ENCODE measurements around the gene NEK2.

DNA sequence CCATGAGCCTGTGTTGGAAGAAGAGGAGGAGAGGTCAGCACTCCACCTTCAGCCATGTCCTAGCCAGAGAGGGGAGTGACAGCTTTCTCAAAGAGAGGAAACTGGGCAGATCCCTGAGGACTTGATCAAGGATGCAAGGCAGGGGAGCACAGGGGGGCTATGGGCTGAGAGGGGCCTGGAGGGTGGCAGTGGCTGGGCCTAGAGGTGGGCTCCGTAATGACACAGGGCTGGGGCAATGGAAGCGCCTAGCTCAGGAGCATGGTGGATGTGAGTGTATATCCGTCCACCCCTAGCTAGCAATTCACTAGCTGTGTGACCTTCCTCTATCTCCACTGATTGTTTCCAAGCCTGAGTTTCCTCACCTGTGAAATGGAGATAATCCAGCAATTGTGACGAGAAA lies 32.6 kb downstream of the NEK2 start:
- TF ChIP-seq TAF1 (IDR thresholded peaks at IDR 0.05; ENCODE audit: low read depth), result no peak
- no peak for TF ChIP-seq USF1 (IDR thresholded peaks at IDR 0.05)
- TF ChIP-seq TEAD4 (IDR thresholded peaks at IDR 0.05), result no peak
- no peak for TF ChIP-seq EP300 (IDR thresholded peaks at IDR 0.05; ENCODE audit: borderline replicate concordance)
- TF ChIP-seq FOXM1 (IDR thresholded peaks at IDR 0.05; ENCODE audit: borderline replicate concordance, low read depth), result no peak
- TF ChIP-seq YY1 (IDR thresholded peaks at IDR 0.05; ENCODE audit: low read depth), result no peak
- TF ChIP-seq TCF12 (IDR thresholded peaks at IDR 0.05; ENCODE audit: low read depth), result no peak
- TF ChIP-seq, protein P1, sequence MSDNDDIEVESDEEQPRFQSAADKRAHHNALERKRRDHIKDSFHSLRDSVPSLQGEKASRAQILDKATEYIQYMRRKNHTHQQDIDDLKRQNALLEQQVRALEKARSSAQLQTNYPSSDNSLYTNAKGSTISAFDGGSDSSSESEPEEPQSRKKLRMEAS (IDR thresholded peaks at IDR 0.05), result no peak
- TF ChIP-seq, protein P2, sequence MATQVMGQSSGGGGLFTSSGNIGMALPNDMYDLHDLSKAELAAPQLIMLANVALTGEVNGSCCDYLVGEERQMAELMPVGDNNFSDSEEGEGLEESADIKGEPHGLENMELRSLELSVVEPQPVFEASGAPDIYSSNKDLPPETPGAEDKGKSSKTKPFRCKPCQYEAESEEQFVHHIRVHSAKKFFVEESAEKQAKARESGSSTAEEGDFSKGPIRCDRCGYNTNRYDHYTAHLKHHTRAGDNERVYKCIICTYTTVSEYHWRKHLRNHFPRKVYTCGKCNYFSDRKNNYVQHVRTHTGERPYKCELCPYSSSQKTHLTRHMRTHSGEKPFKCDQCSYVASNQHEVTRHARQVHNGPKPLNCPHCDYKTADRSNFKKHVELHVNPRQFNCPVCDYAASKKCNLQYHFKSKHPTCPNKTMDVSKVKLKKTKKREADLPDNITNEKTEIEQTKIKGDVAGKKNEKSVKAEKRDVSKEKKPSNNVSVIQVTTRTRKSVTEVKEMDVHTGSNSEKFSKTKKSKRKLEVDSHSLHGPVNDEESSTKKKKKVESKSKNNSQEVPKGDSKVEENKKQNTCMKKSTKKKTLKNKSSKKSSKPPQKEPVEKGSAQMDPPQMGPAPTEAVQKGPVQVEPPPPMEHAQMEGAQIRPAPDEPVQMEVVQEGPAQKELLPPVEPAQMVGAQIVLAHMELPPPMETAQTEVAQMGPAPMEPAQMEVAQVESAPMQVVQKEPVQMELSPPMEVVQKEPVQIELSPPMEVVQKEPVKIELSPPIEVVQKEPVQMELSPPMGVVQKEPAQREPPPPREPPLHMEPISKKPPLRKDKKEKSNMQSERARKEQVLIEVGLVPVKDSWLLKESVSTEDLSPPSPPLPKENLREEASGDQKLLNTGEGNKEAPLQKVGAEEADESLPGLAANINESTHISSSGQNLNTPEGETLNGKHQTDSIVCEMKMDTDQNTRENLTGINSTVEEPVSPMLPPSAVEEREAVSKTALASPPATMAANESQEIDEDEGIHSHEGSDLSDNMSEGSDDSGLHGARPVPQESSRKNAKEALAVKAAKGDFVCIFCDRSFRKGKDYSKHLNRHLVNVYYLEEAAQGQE (IDR thresholded peaks at IDR 0.05; ENCODE audit: low read depth), result no peak
- no peak for TF ChIP-seq NFIC (IDR thresholded peaks at IDR 0.05)
- no peak for TF ChIP-seq CEBPB (IDR thresholded peaks at IDR 0.05)
- no peak for TF ChIP-seq CREB1 (IDR thresholded peaks at IDR 0.05; ENCODE audit: low read depth)
